ENCODE results near the gene PRMT1. TPM values are rescaled to one million over a fixed set of nuclear protein-coding genes. Genes with fewer than 3 reads are reported as not detected.

PRMT1 gene
- total and polyA plus RNA-seq, 2 experiments from 2014 or later, result 431 to 494 TPM

GRCh38 chr19:49686503-49687088 is 9.5 kb downstream of the PRMT1 start:
- no peaks in the 10 kb centered on the region for H3K9me3 ChIP-seq (ENCODE audit: low read depth)
- H3K27ac ChIP-seq, result no peak overlapping the region
- no peak for TF ChIP-seq CTCF (IDR thresholded peaks at IDR 0.05; ENCODE audit: low read depth, low read length)
- H3K27me3 ChIP-seq, result no peaks in the 10 kb centered on the region
- peaks cover 1% of the 10 kb centered on the region for H3K4me1 ChIP-seq (ENCODE audit: low read depth)
- peaks cover 35% of the 10 kb centered on the region for H3K36me3 ChIP-seq
- DNase-seq (ENCODE audit: low read depth in 1 of 2, low spot score in 1 of 2), result no peak
- H3K4me3 ChIP-seq, result no peak overlapping the region

- H3K9me3 ChIP-seq (ENCODE audit: low read depth), result no peaks in the 10 kb centered on the region
- no peak for TF ChIP-seq CTCF (IDR thresholded peaks at IDR 0.05; ENCODE audit: low read depth, low read length)
- H3K36me3 ChIP-seq, result peaks cover 31% of the 10 kb centered on the region
- H3K27ac ChIP-seq, result no peak overlapping the region
- no peaks in the 10 kb centered on the region for H3K27me3 ChIP-seq
- peaks cover 4% of the 10 kb centered on the region for H3K4me1 ChIP-seq (ENCODE audit: low read depth)
- DNase-seq (ENCODE audit: low read depth in 1 of 2, low spot score in 1 of 2), result no peak
- H3K4me3 ChIP-seq, result no peak overlapping the region
Measured at GRCh38 chr19:49687150-49687549, 10.1 kb downstream of the PRMT1 start.

DNA sequence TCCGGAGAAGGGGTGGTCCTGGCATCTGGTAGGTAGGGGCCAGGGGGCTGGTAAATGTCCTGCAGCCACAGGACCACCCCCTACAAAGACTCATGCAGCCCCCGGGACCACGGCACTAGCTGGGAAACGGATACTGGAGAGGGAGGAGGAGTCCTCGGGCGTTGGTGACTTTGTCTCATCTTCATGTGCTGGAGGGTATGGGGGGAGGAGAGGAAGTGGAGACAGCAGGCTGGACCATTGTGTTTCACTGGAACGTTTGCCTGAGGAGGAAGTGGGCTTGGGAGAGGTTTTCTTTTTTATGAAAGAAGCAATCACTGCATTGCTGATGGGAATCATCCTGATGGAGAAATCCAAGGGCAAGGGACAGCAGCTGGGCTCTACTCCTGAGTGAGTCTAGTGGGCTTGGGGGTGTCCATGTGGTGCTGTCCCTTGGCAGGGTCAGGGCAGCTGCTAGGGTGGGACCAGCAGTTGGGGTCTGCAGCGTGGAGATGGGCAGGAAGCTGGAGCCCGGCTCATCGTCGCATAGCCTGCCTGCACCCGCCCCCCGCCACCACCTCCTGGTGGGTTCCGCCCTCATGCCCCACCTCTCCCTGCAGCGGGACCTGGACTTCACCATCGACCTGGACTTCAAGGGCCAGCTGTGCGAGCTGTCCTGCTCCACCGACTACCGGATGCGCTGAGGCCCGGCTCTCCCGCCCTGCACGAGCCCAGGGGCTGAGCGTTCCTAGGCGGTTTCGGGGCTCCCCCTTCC is 10.7 kb downstream of the PRMT1 start:
- H3K27ac ChIP-seq, result no peak overlapping the region

GRCh38 chr19:49688531-49689132 is 11.6 kb downstream of the PRMT1 start:
- Histone ChIP-seq H3K4me1 (ENCODE audit: low read depth) (peaks cover 4% of the 10 kb centered on the region), H3K27me3 (no peaks in the 10 kb centered on the region), H3K36me3 (peaks cover 23% of the 10 kb centered on the region), H3K27ac (peak overlapping the region; percentile 57), H3K9me3 (ENCODE audit: low read depth) (no peaks in the 10 kb centered on the region), H3K4me3 (no peak overlapping the region)
- DNase-seq (ENCODE audit: low read depth in 1 of 2, low spot score in 1 of 2), result no peak
- no peak for TF ChIP-seq CTCF (IDR thresholded peaks at IDR 0.05; ENCODE audit: low read depth, low read length)

More for the DNA sequence above, 10.7 kb downstream of the PRMT1 start:
- DNase-seq (ENCODE audit: low read depth in 1 of 2, low spot score in 1 of 2), result no peak
- TF ChIP-seq CTCF (IDR thresholded peaks at IDR 0.05; ENCODE audit: low read depth, low read length), result no peak
- H3K4me3 ChIP-seq, result no peak overlapping the region
- peaks cover 28% of the 10 kb centered on the region for H3K36me3 ChIP-seq
- no peaks in the 10 kb centered on the region for H3K27me3 ChIP-seq
- H3K4me1 ChIP-seq (ENCODE audit: low read depth), result peaks cover 4% of the 10 kb centered on the region
- H3K9me3 ChIP-seq (ENCODE audit: low read depth), result no peaks in the 10 kb centered on the region

DNA sequence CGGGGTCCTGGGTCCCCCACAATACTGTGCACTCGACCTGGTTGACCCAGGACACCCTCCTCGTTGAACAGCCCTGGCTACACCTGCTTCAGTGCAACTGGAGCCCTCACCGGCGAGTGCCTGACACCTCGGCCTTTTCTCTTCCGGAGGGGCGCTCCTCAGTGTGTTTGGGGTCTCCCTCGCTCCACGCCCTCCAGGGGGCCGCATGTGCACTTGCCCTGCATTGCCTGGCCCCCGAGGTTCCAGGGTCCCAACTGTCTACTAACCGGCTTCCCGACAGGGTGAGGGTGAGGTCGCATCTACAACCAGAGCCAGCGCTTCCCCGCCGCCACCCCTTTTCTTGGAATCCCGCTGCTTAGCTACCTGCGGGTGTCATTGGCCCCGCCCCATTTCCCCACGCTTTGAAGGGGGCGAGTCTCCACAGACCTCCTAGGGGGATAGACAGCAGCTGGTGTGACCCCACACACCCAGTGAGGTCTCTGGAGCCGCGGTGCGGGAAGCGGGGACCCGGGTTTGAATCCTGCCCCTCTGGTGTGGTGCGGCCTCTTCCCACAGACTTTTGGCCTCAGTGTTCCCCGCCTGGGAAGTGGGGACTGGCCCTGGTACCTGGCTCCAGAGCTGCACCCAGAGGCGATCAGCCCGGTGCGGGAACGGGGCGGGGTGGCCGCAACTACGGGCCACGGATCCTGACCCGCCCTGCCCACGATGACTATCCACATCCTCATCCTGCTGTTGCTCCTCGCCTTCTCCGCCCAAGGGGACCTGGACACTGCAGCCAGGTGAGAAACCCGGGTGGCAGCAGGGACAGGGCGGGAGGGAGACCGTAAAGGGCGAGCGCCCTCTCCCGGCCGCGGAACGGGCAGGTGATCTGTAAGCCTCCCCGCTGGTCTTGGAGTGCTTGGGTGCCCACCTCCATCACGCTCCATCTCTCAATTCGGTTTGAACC is 12.3 kb downstream of the PRMT1 start, which contains the start of gene ADM5:
TSS of gene ADM5 (plus strand) at position 462 of the 946 bp plus-strand sequence. CDS start at position 706, 244 bp downstream.
- TF ChIP-seq CTCF (IDR thresholded peaks at IDR 0.05; ENCODE audit: low read depth, low read length), result peak; percentile 71
- H3K27ac ChIP-seq, result peak within 1 kb of the TSS; percentile 57
- peaks cover 4% of the 10 kb centered on the region for H3K4me1 ChIP-seq (ENCODE audit: low read depth)
- peak; percentile 20 to 34 for DNase-seq (ENCODE audit: low read depth in 1 of 2, low spot score in 1 of 2)
- no peaks in the 10 kb centered on the region for H3K9me3 ChIP-seq (ENCODE audit: low read depth)
- H3K36me3 ChIP-seq, result peaks cover 15% of the 10 kb centered on the region
- no peaks in the 10 kb centered on the region for H3K27me3 ChIP-seq
- H3K4me3 ChIP-seq, result peak within 1 kb of the TSS; percentile 25
